ENCODE data around the gene ACSF3. TPM values are rescaled to one million over a fixed set of nuclear protein-coding genes. Genes with fewer than 3 reads are reported as not detected.
"Not testable (repeated sequence)": the region's sequence is repeated elsewhere in the genome, so short reads cannot be mapped to it uniquely, and the experiment has no call there.

ACSF3 gene
- total RNA-seq, 1 experiment from 2014 or later = 38.7 TPM

GRCh38 chr16:89191901-89192185 lies 98.2 kb downstream of the ACSF3 start:
- DNase-seq (ENCODE audit: low spot score) = no peak
- in situ Hi-C loops (cut with HindIII; ENCODE audit: low sequenced_read_pairs) = no loop called here

DNA sequence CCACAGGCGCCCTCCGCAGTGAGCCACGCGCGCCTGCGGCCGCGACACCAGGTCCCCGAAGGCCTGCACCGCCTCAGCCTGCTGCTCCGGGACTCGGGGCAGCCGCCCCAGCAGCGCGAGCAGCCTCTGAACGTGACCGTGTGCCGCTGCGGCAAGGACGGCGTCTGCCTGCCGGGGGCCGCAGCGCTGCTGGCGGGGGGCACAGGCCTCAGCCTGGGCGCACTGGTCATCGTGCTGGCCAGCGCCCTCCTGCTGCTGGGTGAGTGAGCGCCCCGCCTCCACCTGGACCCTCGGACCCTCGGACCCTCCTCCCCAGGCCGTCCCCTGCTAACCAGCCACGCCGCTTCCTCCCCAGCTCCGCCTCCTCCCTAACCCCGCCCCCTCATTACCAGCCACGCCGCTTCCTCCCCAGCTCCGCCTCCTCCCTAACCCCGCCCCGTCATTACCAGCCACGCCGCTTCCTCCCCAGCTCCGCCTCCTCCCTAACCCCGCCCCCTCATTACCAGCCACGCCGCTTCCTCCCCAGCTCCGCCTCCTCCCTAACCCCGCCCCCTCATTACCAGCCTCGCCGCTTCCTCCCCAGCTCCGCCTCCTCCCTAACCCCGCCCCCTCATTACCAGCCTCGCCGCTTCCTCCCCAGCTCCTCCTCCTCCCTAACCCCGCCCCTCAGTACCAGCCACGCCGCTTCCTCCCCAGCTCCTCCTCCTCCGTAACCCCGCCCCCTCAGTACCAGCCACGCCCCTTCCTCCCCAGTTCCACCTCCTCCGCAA lies 98.7 kb downstream of the ACSF3 start:
- peak; percentile 67 for DNase-seq (ENCODE audit: low spot score)
- in situ Hi-C loops (cut with HindIII; ENCODE audit: low sequenced_read_pairs) = not testable (repeated sequence)

- peak; percentile 50 for DNase-seq (ENCODE audit: low spot score)
- in situ Hi-C loops (cut with HindIII; ENCODE audit: low sequenced_read_pairs) = no loop called here
These were observed 99.4 kb downstream of the ACSF3 start for GRCh38 chr16:89192956-89193575.

GRCh38 chr16:89193576-89194293 lies 100.1 kb downstream of the ACSF3 start:
- in situ Hi-C loops (cut with HindIII; ENCODE audit: low sequenced_read_pairs) = no loop called here
- DNase-seq (ENCODE audit: low spot score) = no peak

- DNase-seq (ENCODE audit: low spot score) = no peak
- in situ Hi-C loops (cut with HindIII; ENCODE audit: low sequenced_read_pairs) = no loop called here
These were observed 101.0 kb downstream of the ACSF3 start for GRCh38 chr16:89194340-89195311.

DNA sequence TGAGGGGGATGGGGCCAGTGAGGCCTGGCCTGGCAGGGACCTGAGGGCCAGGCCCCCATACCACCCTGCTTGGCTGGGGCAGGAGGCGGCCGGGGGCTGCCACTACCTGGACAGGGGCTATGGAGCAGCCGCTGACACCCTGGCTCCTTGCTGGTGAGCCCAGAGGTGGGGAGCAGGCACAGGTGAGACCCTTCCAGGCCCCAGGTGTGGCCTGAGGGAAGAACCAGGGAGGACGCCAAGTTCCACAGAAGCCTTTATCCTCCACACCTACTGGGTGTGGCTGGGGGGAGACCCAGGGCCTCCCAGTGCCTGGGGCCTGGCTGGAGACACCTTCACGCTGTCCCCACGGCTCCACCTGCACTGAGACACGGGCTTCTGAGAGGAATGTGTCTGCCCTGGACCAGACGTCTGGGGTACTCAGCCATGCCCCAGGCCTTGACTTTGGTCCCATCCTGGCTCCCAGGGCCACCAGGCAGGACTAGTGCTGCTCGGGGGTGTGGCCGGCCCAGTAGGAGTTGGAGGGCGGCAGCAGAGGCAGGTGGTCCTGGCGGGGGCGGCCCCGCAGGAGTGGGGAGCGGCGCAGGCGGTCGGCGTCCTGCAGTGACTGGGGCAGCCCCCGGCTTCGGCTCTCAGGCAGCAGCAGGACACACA lies 102.0 kb downstream of the ACSF3 start:
- in situ Hi-C loops (cut with HindIII; ENCODE audit: low sequenced_read_pairs) = no loop called here
- no peak for DNase-seq (ENCODE audit: low spot score)

DNA sequence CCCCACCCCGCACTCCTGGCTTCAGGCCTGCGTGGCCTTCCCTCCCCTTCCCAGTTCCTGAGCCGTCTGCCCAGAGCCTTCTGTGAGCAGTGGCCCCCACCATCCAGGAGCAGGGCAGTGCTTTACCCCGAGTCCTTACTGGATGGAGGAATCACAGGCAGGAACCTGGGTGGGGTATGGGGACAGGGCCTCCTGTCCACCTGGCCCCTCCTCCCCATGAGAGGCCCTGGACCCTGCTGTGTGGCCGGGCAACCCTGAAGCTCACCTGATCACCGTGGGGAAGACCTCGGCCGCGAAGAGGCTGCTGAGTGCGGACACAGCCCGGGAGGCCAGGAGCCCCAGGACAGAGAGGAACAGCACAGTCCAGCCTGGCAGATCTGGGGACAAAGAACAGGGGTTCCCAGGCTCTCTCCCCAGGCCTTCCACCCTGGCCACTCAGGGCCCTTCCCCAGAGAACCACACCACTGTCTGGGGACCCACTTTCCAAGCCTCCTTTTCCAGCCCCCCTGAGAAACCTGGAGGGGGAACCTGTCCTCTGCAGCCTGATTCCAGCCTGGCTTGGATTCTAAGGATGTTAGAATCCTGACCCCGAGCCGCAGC lies 103.5 kb downstream of the ACSF3 start:
- in situ Hi-C loops (cut with HindIII; ENCODE audit: low sequenced_read_pairs) = no loop called here
- DNase-seq (ENCODE audit: low spot score) = peak; percentile 69

DNA sequence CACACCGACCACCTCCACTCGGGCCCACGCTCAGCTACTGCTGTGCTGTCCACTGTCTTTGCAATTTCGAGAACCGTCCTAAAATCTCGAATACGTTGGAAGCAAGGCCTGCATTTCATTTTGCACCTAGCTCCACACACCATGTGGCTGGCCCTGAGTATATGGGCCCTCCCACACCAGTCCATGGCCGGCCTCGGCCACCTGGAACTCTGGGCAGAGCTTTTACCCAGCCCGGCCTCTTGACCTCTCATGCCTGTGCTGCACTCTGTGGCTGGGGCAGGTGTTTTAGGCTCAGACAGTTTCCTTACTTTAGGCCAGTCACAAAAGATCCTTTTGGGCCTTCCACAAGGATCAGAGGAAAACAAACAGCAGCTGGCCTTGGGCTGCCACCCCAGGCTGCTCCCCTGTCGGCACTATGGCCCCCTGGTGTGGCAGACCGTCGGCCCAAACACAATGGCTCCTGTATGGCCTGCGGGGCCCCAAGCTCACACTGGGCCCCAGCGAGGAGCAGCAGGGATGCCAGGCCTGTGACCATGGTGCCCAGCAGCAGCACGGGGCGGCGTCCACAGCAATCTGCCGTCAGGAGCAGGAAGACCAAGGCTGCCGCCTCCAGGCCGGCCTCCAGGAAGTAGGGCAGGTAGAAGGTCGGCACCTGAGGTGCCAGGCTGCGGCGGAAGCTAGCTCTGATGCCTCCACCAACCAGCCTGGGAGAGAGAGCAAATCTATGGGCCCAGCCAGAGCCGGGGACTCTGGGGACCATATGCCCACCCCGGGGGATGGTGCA lies 104.2 kb downstream of the ACSF3 start:
- in situ Hi-C loops (cut with HindIII; ENCODE audit: low sequenced_read_pairs) = no loop called here

GRCh38 chr16:89198417-89199240 lies 105.0 kb downstream of the ACSF3 start:
- DNase-seq (ENCODE audit: low spot score) = peak; percentile 42
- in situ Hi-C loops (cut with HindIII; ENCODE audit: low sequenced_read_pairs) = no loop called here

More for the DNA sequence above, 104.2 kb downstream of the ACSF3 start:
- no peak for DNase-seq (ENCODE audit: low spot score)

DNA sequence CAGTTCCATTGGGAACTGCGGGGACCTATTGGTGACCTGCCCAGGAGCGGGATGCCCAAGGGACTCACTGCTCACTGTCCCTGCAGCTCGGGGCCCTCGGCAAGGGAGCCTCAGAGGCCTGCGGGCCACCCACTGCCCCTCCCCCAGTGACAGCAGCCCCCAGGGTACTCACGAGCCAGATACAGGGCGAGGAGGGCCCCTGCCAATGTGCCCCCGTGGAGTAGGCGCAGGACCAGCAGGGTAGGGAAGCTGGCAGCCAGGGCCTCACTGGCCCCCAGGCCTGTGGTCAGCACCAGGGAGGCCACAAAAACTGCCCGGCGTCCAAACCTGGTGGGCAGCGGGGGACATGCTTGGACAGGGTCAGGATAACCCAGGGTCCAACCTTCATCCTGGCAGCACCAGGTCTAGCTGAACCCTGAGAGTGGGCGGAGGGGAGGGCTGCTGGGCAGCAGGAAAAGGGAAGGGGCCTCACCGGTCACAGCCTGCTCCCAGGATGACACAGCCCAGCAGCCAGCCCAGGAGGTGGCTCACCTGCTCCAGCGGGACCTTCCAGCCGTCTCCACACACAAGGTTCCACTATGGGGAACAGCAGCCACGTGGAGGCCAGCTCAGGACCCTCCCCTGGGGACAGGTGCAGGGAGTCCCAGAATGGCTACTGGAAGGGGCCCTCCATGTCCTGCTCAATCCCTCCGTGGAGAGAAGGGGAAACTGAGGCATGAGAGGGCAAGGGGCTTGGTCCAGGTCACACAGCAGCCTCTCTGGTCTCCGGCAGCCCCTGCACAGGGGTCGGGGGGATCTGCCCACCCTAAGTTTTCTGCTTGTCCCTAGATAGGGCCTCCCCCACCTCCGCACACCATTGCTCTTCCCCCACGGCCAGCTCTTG lies 105.8 kb downstream of the ACSF3 start:
- DNase-seq (ENCODE audit: low spot score) = no peak
- in situ Hi-C loops (cut with HindIII; ENCODE audit: low sequenced_read_pairs) = no loop called here

DNA sequence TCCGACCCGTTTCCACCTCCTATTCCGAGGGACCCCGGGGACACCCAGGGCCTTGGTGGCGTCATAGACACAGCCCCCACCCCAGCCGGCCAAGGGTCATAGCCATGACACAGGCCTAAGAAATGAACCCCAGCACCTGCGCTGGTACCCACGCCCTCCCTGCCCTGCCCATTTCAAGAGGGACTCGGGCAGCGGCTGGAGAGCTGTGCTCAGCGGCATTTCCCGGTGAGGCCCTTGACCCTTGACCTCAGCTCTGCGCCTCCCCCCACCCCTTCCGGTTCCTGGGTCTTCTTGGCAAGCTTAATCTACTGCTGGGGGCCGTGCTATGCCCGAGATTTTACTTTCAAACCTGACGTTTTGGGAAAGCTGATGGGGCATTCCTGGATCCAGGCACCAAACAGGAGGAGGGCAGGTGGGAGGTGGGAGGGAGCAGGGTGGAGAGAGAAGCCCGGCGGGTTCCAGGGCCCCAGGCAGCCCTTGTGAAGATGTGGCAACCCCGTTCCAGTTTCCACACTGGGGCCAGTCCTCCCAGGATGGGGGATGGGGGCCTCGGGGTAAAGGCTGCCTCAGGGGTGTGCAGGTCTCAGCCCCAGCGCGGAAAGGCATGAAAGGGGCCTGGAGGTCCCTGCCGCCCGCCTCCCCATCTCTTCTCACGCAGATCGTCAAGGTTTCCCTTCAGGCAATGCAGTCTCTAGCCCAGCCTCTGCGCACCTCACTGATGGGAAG lies 106.6 kb downstream of the ACSF3 start, which contains the start of gene SLC22A31:
Gene SLC22A31 (minus strand): TSS at position 414 of the 726 bp plus-strand sequence. CDS start 36 bp downstream, at position 378.
- in situ Hi-C loops (cut with HindIII; ENCODE audit: low sequenced_read_pairs) = no loop called here
- peak; percentile 30 for DNase-seq (ENCODE audit: low spot score)

DNA sequence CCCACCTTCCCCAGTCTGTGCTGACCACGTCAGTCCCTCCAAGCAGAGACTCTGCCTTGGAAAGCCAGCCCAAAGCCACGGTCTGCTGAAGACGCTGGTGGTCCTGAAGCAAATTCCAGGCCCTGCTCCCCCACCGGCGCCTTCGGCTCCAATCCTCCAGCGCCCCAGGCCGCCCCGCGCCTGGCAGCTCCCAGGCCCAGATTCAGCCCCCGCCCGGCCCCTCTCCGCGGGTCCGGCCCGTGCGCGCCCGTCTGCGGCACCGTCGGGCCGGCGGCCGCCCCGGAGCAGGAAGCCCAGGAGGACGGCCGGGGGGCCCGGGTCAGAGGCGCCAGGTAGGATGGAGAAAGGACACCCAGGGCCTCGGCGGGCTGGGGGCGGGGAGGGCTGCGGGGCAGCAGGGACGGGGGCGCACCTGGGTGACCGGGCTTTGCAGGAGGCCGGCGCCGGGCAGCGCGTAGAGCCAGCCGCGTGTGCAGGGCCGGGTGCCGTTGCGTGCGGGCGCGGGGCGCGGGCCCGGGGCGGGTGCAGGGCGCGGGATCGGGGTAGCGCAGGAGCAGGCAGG lies 107.3 kb downstream of the ACSF3 start:
- in situ Hi-C loops (cut with HindIII; ENCODE audit: low sequenced_read_pairs) = no loop called here
- DNase-seq (ENCODE audit: low spot score) = no peak

DNA sequence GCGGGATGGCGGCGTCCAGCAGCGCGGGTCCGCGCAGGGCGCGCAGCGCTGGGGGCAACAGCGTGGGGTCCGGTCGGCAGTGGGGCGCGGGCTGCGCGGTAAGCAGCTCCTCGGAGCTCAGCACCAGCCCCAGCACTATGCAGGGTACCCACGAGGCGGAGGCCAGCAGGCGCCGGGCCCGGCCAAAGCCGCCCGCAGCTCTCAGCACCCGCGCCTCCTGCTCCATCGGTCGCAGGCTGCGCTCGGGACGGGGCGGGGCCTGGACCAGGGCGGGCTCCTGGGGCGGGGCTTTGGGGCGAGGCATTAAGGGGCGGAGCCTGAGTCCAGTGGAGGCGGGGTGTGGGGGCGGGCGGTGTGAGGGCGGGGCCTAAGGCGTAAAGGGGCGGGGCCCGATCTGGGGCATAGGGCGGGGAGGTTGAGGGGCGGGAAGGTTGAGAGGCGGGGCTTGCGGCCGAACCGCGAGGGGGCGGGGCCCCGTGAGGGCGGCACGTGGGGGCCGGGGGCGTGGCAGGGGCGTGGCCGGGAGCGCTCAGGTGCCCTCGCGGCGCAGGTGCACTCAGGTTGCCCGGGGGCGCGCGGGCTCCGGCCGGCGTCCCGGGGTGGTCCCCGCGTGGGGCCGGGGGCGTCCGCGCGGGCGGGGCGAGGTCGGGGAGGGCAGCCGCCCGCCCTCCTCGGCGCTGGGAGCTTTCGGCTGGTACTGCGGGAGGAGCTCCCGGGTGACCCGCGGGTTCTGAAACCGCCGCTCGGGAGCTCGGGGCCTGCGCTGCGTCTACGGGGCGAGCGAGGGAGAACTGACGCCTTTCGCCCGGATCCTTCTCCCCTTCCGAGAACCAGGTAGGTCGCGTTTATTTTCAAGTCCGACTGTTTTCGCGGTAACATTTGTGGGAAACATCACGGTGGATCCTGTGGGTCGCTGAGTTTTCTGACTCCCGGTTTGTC lies 108.1 kb downstream of the ACSF3 start:
- in situ Hi-C loops (cut with HindIII; ENCODE audit: low sequenced_read_pairs) = no loop called here
- peak; percentile 95 for DNase-seq (ENCODE audit: low spot score)
